SK-N-SH (cell line): ENCODE measurements around the gene KDM1A. TPM values are rescaled to one million over a fixed set of nuclear protein-coding genes. Genes with fewer than 3 reads are reported as not detected.

ENCODE experiments used
- CTCF ChIA-PET: fragments of 300-600, 350-600 bp; formaldehyde crosslinking; extraction: SDS; loops from one replicate; lab custom pipeline; 2021; lab: Yijun Ruan, JAX
- POLR2A ChIA-PET: fragments of 350-600 bp; sonication (Branson Sonifier 250); formaldehyde crosslinking; extraction: SDS; loops from one replicate; lab custom pipeline; 2020; ENCODE audit warnings: antibody characterized with exemption, inconsistent platforms; lab: Yijun Ruan, JAX
- DNase-seq: peaks from one replicate; pipeline ENCODE4 v3.0.0; 2012
- H2AFZ ChIP-seq: fragments of 200-600 bp; sonication (generic); 2 replicates; pipeline ENCODE4 v1.8.1; 2016; ENCODE audit warnings: antibody characterized with exemption, mild to moderate bottlenecking, low read depth
- H3F3A ChIP-seq: fragments of 200-600 bp; sonication (generic); replicated peaks from 2 replicates; pipeline ENCODE3; 2016; ENCODE audit warnings: antibody characterized with exemption, mild to moderate bottlenecking; ENCODE audit not compliant: insufficient read depth
- H3K27ac ChIP-seq, 2 experiments: fragments of 200-500 bp in 1 of 2; fragments of 200-600 bp in 1 of 2; sonication (Bioruptor generic) in 1 of 2; sonication (generic), shearing (Covaris generic) in 1 of 2; 2 replicates each; pipeline versions ENCODE4 v1.5.1 to v1.6.1; 2014 to 2016; ENCODE audit warnings: low read depth in 2 of 2, inconsistent platforms in 1 of 2, low read length in 1 of 2, mild to moderate bottlenecking in 1 of 2, mixed read lengths in 1 of 2
- H3K27me3 ChIP-seq: fragments of 200-600 bp; sonication (generic), shearing (Covaris generic); 2 replicates; pipeline ENCODE4 v1.6.1; 2016; ENCODE audit warnings: mixed run types; ENCODE audit not compliant: insufficient read depth
- H3K36me3 ChIP-seq, 2 experiments: fragments of 200-500 bp in 1 of 2; fragments of 200-600 bp in 1 of 2; sonication (Bioruptor generic) in 1 of 2; sonication (generic) in 1 of 2; replicated peaks in 1 of 2; 2 replicates each; pipeline versions ENCODE3 to v1.5.1; 2014 to 2016; ENCODE audit warnings: low read length in 1 of 2, mild to moderate bottlenecking in 1 of 2; ENCODE audit not compliant: insufficient read depth in 2 of 2, control insufficient read depth in 1 of 2
- H3K4me1 ChIP-seq, 2 experiments: fragments of 200-500 bp in 1 of 2; fragments of 200-600 bp in 1 of 2; sonication (Bioruptor generic) in 1 of 2; sonication (generic), shearing (Covaris generic) in 1 of 2; 2 replicates each; pipeline versions ENCODE4 v1.5.1 to v1.6.1; 2014 to 2016; ENCODE audit warnings: low read depth in 1 of 2, low read length in 1 of 2, mixed run types in 1 of 2; ENCODE audit not compliant: insufficient read depth in 2 of 2, control insufficient read depth in 1 of 2
- H3K4me2 ChIP-seq: fragments of 200-600 bp; sonication (generic), shearing (Covaris generic); 2 replicates; pipeline ENCODE4 v1.6.1; 2017; ENCODE audit warnings: mixed run types
- H3K4me3 ChIP-seq, 2 experiments: fragments of 200-500 bp in 1 of 2; fragments of 200-600 bp in 1 of 2; sonication (Bioruptor generic) in 1 of 2; sonication (generic), shearing (Covaris generic) in 1 of 2; 2 replicates each; pipeline versions ENCODE4 v1.5.1 to v1.8.1; 2014 to 2016; ENCODE audit warnings: low read depth in 2 of 2, inconsistent platforms in 1 of 2, low read length in 1 of 2, mild to moderate bottlenecking in 1 of 2, mixed read lengths in 1 of 2, moderate library complexity in 1 of 2
- H3K79me2 ChIP-seq: fragments of 200-600 bp; sonication (generic); 2 replicates; pipeline ENCODE4 v1.8.1; 2017; ENCODE audit warnings: mild to moderate bottlenecking; ENCODE audit not compliant: insufficient read depth
- H3K9ac ChIP-seq: fragments of 200-600 bp; sonication (generic); 2 replicates; pipeline ENCODE4 v1.6.1; 2017; ENCODE audit warnings: mixed run types
- H3K9me2 ChIP-seq: fragments of 200-600 bp; sonication (generic); 2 replicates; pipeline ENCODE4 v1.6.1; 2017; ENCODE audit warnings: mixed run types
- H3K9me3 ChIP-seq: fragments of 200-600 bp; sonication (generic); 2 replicates; pipeline ENCODE4 v1.6.1; 2017; ENCODE audit warnings: mixed run types, mild to moderate bottlenecking, moderate library complexity
- H4K20me1 ChIP-seq: fragments of 200-600 bp; sonication (generic); 2 replicates; pipeline ENCODE4 v1.6.1; 2017; ENCODE audit warnings: mild to moderate bottlenecking, mixed run types; ENCODE audit not compliant: insufficient read depth
- ELF1 ChIP-seq: IDR thresholded peaks from 2 replicates; pipeline ENCODE4 v1.4.0; 2012
- EP300 ChIP-seq, 2 experiments: IDR thresholded peaks; 2 replicates each; pipeline versions ENCODE4 v1.4.0 to v1.6.1; 2012; ENCODE audit warnings: borderline replicate concordance in 1 of 2, low read depth in 1 of 2, low read length in 1 of 2
- FOSL2 ChIP-seq: IDR thresholded peaks from 2 replicates; pipeline ENCODE4 v1.4.0; 2012; ENCODE audit warnings: low read depth, mild to moderate bottlenecking, moderate library complexity, borderline replicate concordance
- FOXJ3 ChIP-seq: sonication (generic); formaldehyde crosslinking; IDR thresholded peaks from 2 replicates; pipeline ENCODE4 v1.5.1; 2020; ENCODE audit warnings: mild to moderate bottlenecking, missing genetic modification reagents
- FOXM1 ChIP-seq: IDR thresholded peaks from 2 replicates; pipeline ENCODE4 v1.4.0; 2012; ENCODE audit warnings: low read depth, mild to moderate bottlenecking
- GABPA ChIP-seq: IDR thresholded peaks from 2 replicates; pipeline ENCODE4 v1.4.0; 2012; ENCODE audit warnings: low read depth, mild to moderate bottlenecking
- GATA2 ChIP-seq: sonication (generic); formaldehyde crosslinking; IDR thresholded peaks from 2 replicates; pipeline ENCODE4 v1.5.0; 2020; ENCODE audit warnings: mild to moderate bottlenecking, missing genetic modification reagents
- MEF2A ChIP-seq: IDR thresholded peaks from 2 replicates; pipeline ENCODE4 v1.4.0; 2012; ENCODE audit warnings: low read depth, borderline replicate concordance
- MXI1 ChIP-seq: IDR thresholded peaks from 2 replicates; pipeline ENCODE4 v1.6.1; 2012; ENCODE audit warnings: mild to moderate bottlenecking, low read depth, low read length, improper control_type of control experiment
- NFIC ChIP-seq: IDR thresholded peaks from 2 replicates; pipeline ENCODE4 v1.4.0; 2012; ENCODE audit warnings: borderline replicate concordance
- NRF1 ChIP-seq: IDR thresholded peaks from 2 replicates; pipeline ENCODE4 v1.6.1; 2012; ENCODE audit warnings: low read depth, mild to moderate bottlenecking, low read length
- RCOR1 ChIP-seq: fragments of 150-350 bp; IDR thresholded peaks from 2 replicates; pipeline ENCODE4 v1.6.1; 2017; ENCODE audit warnings: antibody characterized with exemption, low read length
- RFX5 ChIP-seq: IDR thresholded peaks from 2 replicates; pipeline ENCODE4 v1.6.1; 2012; ENCODE audit warnings: mild to moderate bottlenecking, improper control_type of control experiment, low read length
- RXRA ChIP-seq: IDR thresholded peaks from 2 replicates; pipeline ENCODE4 v1.4.0; 2012; ENCODE audit warnings: low read depth, mild to moderate bottlenecking, borderline replicate concordance
- SIN3A ChIP-seq: IDR thresholded peaks from 2 replicates; pipeline ENCODE4 v1.6.1; 2012; ENCODE audit warnings: low read depth, mild to moderate bottlenecking, low read length, moderate library complexity, borderline replicate concordance
- SMC3 ChIP-seq: IDR thresholded peaks from 2 replicates; pipeline ENCODE4 v1.6.1; 2012; ENCODE audit warnings: low read depth, low read length, improper control_type of control experiment
- TAF1 ChIP-seq: IDR thresholded peaks from 2 replicates; pipeline ENCODE4 v1.6.1; 2012; ENCODE audit warnings: low read depth, mild to moderate bottlenecking, low read length, moderate library complexity, borderline replicate concordance
- YY1 ChIP-seq: IDR thresholded peaks from 2 replicates; pipeline ENCODE4 v1.4.0; 2012; ENCODE audit warnings: low read depth, mild to moderate bottlenecking
- WGBS: methylation state at CpG from one replicate; pipeline ENCODE4 v1.1.6; 2017; ENCODE audit warnings: low lambda C conversion rate; 5-methylcytosine and 5-hydroxymethylcytosine counted together
- polyA plus RNA-seq, 3 experiments: library from polyadenylated mRNA; depleted of rRNA; stranded (reverse); fragments of >200 nt; gene quantifications; 2 replicates each; pipeline ENCODE4 v1.2.3, GENCODE V29; 2012
- TF ChIP-seq, protein P1 (sequence below): fragments of 150-350 bp; IDR thresholded peaks from 2 replicates; pipeline ENCODE4 v1.6.1; 2017; ENCODE audit warnings: antibody characterized with exemption, low read length, low read depth, borderline replicate concordance
- TF ChIP-seq, protein P2 (sequence below): IDR thresholded peaks from 2 replicates; pipeline ENCODE4 v1.4.0; 2012; ENCODE audit warnings: low read depth
- TF ChIP-seq, protein P3 (sequence below): IDR thresholded peaks from 2 replicates; pipeline ENCODE4 v1.4.0; 2012; ENCODE audit warnings: low read depth, borderline replicate concordance
- TF ChIP-seq, protein P4 (sequence below): IDR thresholded peaks from 2 replicates; pipeline ENCODE4 v1.4.0; 2012; ENCODE audit warnings: low read depth, borderline replicate concordance
- TF ChIP-seq, protein P5 (sequence below): IDR thresholded peaks from 2 replicates; pipeline ENCODE4 v1.6.1; 2012; ENCODE audit warnings: mild to moderate bottlenecking, low read depth, low read length, moderate library complexity

KDM1A gene
- polyA plus RNA-seq (2012; rRNA removed) = 71.0 and 78.5 TPM in 2 replicates
- polyA plus RNA-seq (2012; cell fraction: cytosol; rRNA removed) = 69.1 and 70.9 TPM in 2 replicates
- polyA plus RNA-seq (2012; cell fraction: nucleus; rRNA removed) = 76.0 and 95.0 TPM in 2 replicates

DNA sequence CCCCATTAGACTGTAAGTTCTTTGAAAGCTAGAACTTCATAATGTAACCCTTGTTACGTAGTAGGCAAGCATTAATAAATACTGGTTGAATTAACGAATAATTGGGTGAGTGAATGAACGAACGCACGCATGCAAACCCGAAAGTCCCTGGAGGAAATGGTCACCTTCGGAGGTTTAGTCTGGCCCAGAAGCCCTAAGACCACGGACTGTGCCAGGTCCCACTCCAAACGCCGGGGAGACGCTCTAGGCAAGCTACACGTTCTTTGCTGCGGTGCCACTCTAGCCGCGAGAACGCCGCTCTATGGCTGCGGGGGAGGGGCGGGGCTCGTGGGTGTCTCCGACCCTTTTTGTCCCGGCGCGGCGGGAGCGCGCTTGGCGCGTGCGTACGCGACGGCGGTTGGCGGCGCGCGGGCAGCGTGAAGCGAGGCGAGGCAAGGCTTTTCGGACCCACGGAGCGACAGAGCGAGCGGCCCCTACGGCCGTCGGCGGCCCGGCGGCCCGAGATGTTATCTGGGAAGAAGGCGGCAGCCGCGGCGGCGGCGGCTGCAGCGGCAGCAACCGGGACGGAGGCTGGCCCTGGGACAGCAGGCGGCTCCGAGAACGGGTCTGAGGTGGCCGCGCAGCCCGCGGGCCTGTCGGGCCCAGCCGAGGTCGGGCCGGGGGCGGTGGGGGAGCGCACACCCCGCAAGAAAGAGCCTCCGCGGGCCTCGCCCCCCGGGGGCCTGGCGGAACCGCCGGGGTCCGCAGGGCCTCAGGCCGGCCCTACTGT, at the start of gene KDM1A:
Gene KDM1A (plus strand): TSS at position 375 of the 769 bp plus-strand sequence. CDS start 129 bp downstream, at position 504.
- peaks cover 49% of the 10 kb centered on the region for H3K79me2 ChIP-seq
- H3K4me2 ChIP-seq = peak within 1 kb of the TSS; percentile 81
- H3F3A ChIP-seq = peaks cover 2% of the 10 kb centered on the region
- no peaks in the 10 kb centered on the region for H3K9me3 ChIP-seq
- H3K27ac ChIP-seq = peak within 1 kb of the TSS; percentile 68 to 83
- DNase-seq = peak; percentile 95
- peak within 1 kb of the TSS; percentile 97 for H2AFZ ChIP-seq
- no peaks in the 10 kb centered on the region for H3K4me1 ChIP-seq
- H3K36me3 ChIP-seq = peaks cover 0 to 11% of the 10 kb centered on the region in 2 experiments
- peak within 1 kb of the TSS; percentile 75 to 98 for H3K4me3 ChIP-seq
- H3K9ac ChIP-seq = peak within 1 kb of the TSS; percentile 95
- ChIA-PET CTCF (interaction anchor here (1.4 to 2.8 kb wide), 2 partner anchors 55 to 166 kb away, joined by 6 to 16 read pairs; no protein-coding TSS in a partner anchor), POLR2A (interaction anchor here (0.7 to 1.4 kb wide), 4 partner anchors 9 to 165 kb away, joined by 3 read pairs; no protein-coding TSS in a partner anchor)
- H3K9me2 ChIP-seq = no peaks in the 10 kb centered on the region
- H4K20me1 ChIP-seq = peaks cover 26% of the 10 kb centered on the region
- H3K27me3 ChIP-seq = no peaks in the 10 kb centered on the region
- 1% methylated on average over 10 of the region's 85 CpGs for WGBS
- TF ChIP-seq FOXM1 (no peak; the same call in 1 of the 2 replicates), NFIC (peak; percentile 62; the same call in 1 of the 2 replicates), GATA2 (no peak), EP300 (IDR thresholded peaks at IDR 0.05; ENCODE audit: borderline replicate concordance in 1 of 2, low read depth in 1 of 2, low read length in 1 of 2) (peak; percentile 33 to 51; a peak in 2 of 4 replicates), RXRA (no peak), YY1 (peak; percentile 70; the same call in 1 of the 2 replicates), GABPA (peak; percentile 63), TAF1 (peak; percentile 97), RFX5 (peak; percentile 54; the same call in 1 of the 2 replicates), RCOR1 (peak; percentile 78), MXI1 (peak; percentile 93), MEF2A (no peak), SMC3 (no peak; the same call in 1 of the 2 replicates), ELF1 (0 out of 2 replicates have a peak, but pooled peaks have one; percentile 48), FOXJ3 (CRISPR knock-in tag) (no peak), SIN3A (peak; percentile 98), NRF1 (peak; percentile 71), FOSL2 (0 out of 2 replicates have a peak, but pooled peaks have one; percentile 12)
- TF ChIP-seq, protein P1, sequence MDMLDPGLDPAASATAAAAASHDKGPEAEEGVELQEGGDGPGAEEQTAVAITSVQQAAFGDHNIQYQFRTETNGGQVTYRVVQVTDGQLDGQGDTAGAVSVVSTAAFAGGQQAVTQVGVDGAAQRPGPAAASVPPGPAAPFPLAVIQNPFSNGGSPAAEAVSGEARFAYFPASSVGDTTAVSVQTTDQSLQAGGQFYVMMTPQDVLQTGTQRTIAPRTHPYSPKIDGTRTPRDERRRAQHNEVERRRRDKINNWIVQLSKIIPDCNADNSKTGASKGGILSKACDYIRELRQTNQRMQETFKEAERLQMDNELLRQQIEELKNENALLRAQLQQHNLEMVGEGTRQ = no peak
- TF ChIP-seq, protein P2, sequence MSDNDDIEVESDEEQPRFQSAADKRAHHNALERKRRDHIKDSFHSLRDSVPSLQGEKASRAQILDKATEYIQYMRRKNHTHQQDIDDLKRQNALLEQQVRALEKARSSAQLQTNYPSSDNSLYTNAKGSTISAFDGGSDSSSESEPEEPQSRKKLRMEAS = peak; percentile 98
- TF ChIP-seq, protein P3, sequence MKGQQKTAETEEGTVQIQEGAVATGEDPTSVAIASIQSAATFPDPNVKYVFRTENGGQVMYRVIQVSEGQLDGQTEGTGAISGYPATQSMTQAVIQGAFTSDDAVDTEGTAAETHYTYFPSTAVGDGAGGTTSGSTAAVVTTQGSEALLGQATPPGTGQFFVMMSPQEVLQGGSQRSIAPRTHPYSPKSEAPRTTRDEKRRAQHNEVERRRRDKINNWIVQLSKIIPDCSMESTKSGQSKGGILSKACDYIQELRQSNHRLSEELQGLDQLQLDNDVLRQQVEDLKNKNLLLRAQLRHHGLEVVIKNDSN = no peak
- TF ChIP-seq, protein P4, sequence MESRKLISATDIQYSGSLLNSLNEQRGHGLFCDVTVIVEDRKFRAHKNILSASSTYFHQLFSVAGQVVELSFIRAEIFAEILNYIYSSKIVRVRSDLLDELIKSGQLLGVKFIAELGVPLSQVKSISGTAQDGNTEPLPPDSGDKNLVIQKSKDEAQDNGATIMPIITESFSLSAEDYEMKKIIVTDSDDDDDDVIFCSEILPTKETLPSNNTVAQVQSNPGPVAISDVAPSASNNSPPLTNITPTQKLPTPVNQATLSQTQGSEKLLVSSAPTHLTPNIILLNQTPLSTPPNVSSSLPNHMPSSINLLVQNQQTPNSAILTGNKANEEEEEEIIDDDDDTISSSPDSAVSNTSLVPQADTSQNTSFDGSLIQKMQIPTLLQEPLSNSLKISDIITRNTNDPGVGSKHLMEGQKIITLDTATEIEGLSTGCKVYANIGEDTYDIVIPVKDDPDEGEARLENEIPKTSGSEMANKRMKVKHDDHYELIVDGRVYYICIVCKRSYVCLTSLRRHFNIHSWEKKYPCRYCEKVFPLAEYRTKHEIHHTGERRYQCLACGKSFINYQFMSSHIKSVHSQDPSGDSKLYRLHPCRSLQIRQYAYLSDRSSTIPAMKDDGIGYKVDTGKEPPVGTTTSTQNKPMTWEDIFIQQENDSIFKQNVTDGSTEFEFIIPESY = peak; percentile 39; the same call in 1 of the 2 replicates
- TF ChIP-seq, protein P5, sequence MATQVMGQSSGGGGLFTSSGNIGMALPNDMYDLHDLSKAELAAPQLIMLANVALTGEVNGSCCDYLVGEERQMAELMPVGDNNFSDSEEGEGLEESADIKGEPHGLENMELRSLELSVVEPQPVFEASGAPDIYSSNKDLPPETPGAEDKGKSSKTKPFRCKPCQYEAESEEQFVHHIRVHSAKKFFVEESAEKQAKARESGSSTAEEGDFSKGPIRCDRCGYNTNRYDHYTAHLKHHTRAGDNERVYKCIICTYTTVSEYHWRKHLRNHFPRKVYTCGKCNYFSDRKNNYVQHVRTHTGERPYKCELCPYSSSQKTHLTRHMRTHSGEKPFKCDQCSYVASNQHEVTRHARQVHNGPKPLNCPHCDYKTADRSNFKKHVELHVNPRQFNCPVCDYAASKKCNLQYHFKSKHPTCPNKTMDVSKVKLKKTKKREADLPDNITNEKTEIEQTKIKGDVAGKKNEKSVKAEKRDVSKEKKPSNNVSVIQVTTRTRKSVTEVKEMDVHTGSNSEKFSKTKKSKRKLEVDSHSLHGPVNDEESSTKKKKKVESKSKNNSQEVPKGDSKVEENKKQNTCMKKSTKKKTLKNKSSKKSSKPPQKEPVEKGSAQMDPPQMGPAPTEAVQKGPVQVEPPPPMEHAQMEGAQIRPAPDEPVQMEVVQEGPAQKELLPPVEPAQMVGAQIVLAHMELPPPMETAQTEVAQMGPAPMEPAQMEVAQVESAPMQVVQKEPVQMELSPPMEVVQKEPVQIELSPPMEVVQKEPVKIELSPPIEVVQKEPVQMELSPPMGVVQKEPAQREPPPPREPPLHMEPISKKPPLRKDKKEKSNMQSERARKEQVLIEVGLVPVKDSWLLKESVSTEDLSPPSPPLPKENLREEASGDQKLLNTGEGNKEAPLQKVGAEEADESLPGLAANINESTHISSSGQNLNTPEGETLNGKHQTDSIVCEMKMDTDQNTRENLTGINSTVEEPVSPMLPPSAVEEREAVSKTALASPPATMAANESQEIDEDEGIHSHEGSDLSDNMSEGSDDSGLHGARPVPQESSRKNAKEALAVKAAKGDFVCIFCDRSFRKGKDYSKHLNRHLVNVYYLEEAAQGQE = peak; percentile 56
